KBM-7 (cell line): ENCODE results near the gene CPN1.
A peak's percentile ranks its signal among the peaks of the same experiment; 100 is the strongest.

Experiments
- DNase-seq: peaks from one replicate; pipeline ENCODE4 v3.0.0-alpha.2; 2015
- in situ Hi-C: fragments of 300-500 bp; cut with MboI; formaldehyde crosslinking; loops from 2 replicates; pipeline ENCODE4 v1.14.3; 2020; ENCODE audit warnings: low sequenced_read_pairs, low pct_unique_long_range_greater_than_20kb, mixed read lengths

CPN1 gene

DNA sequence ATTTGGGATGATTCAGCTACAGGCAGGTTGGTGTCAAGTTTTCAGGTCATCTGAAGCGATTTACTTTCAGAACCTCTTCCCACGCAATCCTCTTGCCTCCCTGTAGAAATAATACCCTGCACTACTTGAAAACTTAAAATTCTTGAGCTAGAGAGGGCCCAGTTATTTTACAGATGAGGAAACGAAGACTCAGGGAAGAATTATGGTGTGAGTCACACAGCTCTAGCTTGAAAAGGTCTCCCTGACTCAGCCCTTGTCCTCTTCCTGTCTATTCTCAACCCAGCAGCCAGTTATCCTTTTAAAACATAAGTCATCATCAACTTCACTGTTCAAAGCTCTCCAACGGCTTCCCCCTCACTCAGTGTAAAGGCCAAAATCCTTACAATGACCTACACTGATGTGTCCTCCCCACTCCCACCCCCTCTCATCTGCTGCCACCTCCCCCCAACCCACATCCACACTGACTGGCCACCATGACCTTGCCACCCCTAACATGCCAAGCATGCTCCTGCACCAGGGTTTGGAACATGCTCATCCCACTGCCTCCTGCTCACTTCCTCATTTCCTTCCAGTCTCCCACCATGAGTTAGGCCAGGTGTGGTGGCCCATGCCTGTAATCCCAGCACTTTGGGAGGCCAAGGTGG is 75.3 kb downstream of the CPN1 start:
- in situ Hi-C loops = no loop called here
- DNase-seq = peak; percentile 34

DNA sequence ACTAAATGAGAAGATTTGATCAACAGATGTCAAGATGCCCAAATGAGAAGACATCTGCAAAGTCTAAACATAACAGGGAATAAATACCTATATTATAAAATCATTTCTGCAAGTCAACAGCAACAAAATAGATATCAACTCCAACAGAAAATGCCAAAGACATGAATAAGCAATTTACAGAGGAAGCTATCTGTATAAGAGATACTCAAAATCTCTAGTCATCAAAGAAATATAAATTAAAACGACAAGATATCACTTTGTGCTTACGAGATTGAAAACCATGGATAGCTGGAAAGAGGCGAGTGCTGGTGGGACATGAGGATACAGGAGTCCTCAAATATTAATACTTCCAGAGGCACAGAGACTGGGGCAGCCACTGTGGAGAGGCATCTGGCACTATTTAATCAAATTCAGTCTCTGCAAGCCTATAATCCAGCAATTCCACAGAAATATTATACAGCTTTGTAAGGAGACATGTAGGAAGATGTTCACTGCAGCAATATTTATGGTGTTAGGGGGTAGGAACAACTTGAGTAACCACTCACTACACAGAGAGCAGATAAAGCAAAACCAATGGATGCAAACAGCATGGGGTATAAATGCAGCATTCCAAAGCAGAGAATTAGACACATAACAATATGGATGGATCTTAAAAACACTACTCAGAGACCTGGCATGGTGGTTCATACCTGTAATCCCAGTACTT is 76.7 kb downstream of the CPN1 start:
- DNase-seq = no peak
- in situ Hi-C loops = no loop called here

DNA sequence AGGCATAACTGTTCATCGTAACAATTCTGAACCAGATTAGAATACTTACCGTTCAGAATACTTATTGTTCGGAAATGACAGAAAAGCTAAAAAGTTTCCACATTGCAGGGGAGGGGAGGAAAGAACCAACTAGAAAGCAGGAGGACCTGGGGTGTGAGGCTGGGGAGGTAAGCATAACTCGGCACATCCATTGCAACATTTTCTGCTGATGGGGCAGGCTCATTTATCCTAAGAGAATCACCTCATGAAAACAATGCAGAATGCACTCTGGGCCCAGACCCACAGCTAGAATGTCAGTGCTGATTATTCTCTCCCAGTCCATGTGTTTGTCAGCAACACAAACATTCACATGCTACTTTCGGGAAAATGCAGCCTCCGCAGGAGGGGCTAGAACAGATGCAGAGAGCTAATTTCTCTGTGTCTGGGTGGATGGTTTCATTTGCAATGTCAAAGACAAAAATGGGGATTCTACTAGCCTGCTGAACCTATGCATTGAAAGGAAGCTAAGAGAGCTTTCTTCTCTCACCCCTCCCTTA is 81.5 kb downstream of the CPN1 start:
- no peak for DNase-seq
- in situ Hi-C loops = no loop called here

DNA sequence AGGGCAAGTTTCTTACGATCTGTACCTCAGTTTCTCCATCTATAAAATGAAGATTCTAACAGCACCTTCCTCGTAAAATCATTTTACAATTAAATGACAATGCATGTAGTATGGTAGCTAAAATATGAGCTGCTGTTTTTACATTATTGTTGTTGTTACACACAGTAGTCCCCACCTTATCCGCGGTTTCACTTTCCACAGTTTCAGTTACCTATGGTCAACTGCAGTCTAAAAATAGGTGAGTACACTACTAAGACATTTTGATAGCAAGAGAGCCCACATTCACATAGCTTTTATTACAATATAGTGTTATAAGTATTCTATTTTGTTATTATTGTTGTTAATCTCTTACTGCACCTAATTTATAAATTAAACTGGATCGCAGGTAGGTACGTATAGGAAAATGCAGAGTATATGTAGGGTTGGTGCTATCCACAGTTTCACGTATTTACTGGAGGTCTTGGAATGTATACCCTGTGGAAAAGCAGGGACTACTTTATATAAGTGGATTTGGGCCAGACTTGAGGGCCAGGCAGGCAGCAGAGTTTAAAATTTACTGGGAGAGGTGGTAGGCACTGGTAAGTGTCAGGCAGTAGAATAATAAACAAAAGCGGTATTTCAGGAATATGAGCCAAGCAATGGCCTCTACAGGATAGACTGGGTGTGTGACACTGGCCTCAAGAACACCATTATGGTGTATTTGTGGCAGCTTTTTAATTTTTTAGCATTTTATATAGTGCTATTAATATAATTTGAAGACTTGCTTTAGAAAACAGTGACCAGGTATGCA is 82.2 kb downstream of the CPN1 start:
- in situ Hi-C loops = no loop called here
- no peak for DNase-seq

- in situ Hi-C loops = no loop called here
- DNase-seq = no peak
Observed at GRCh38 chr10:99998889-99999288, 82.8 kb downstream of the CPN1 start.

- in situ Hi-C loops = no loop called here
- no peak for DNase-seq
Observed at GRCh38 chr10:99996671-99997648, 84.7 kb downstream of the CPN1 start.

GRCh38 chr10:99995713-99996112 is 86.0 kb downstream of the CPN1 start:
- in situ Hi-C loops = no loop called here
- DNase-seq = no peak

- in situ Hi-C loops = no loop called here
- no peak for DNase-seq
Observed at GRCh38 chr10:99995269-99995668, 86.4 kb downstream of the CPN1 start.

DNA sequence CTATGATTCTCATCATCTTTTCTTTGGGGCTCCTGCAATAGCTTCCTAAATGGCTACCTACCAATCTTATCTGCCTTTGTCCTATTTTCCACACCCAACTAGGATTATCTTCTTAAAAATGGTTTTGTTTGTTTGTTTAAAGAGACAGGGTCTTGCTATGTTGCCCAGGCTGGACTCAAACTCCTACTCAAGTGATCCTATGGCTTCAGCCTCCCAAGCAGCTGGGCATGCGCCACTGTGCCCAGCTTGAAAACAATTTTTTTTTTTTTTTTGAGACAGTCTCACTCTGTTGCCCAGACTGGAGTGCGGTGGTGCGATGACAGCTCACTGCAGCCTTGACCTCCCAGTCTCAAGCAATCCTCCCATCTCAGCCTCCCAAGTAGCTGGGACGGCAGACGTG is 86.9 kb downstream of the CPN1 start:
- in situ Hi-C loops = no loop called here
- DNase-seq = no peak

GRCh38 chr10:99993701-99994689 is 87.7 kb downstream of the CPN1 start:
- in situ Hi-C loops = no loop called here
- peak; percentile 92 for DNase-seq
